Duodenal mucosa (tissue), 2 donors: ENCODE data around the gene TBRG1.

Source experiments
- H3K27ac ChIP-seq: one replicate; pipeline ENCODE4 v1.7.0; 2013; ENCODE audit warnings: low read depth, low read length
- H3K27me3 ChIP-seq, 2 donors: one replicate each; pipeline ENCODE4 v1.7.0; 2013; ENCODE audit warnings: low read length in 2 of 2, control low read depth in 1 of 2; ENCODE audit not compliant: insufficient read depth in 2 of 2, control insufficient read depth in 1 of 2
- H3K36me3 ChIP-seq, 2 donors: one replicate each; pipeline ENCODE4 v1.7.0; 2013; ENCODE audit warnings: low read length in 2 of 2, control low read depth in 1 of 2; ENCODE audit not compliant: insufficient read depth in 2 of 2, control insufficient read depth in 1 of 2
- H3K4me1 ChIP-seq, 2 donors: one replicate each; pipeline ENCODE4 v1.7.0; 2013; ENCODE audit warnings: low read length in 2 of 2, control low read depth in 1 of 2; ENCODE audit not compliant: insufficient read depth in 2 of 2, control insufficient read depth in 1 of 2
- H3K4me3 ChIP-seq, 2 donors: one replicate each; pipeline ENCODE4 v1.7.0; 2013; ENCODE audit warnings: low read length in 2 of 2, low read depth in 1 of 2
- H3K9ac ChIP-seq, 2 donors: one replicate each; pipeline ENCODE4 v1.7.0; 2013; ENCODE audit warnings: low read length in 2 of 2, low read depth in 1 of 2
- H3K9me3 ChIP-seq, 2 donors: one replicate each; pipeline ENCODE4 v1.7.0; 2013; ENCODE audit warnings: low read length in 2 of 2, control low read depth in 1 of 2; ENCODE audit not compliant: control insufficient read depth in 1 of 2

Gene TBRG1

GRCh38 chr11:124622531-124623451, at the start of gene TBRG1:
Gene TBRG1 (plus strand): TSS chr11:124622864. CDS start chr11:124623084, 220 bp downstream.
- Histone ChIP-seq H3K9ac (peak within 1 kb of the TSS; percentile 88 to 96), H3K27me3 (peaks cover 0 to 4% of the 10 kb centered on the region in 2 donors), H3K27ac (peak within 1 kb of the TSS; percentile 87), H3K4me1 (peaks cover 21 to 32% of the 10 kb centered on the region in 2 donors), H3K36me3 (peaks cover 14 to 16% of the 10 kb centered on the region in 2 donors), H3K4me3 (peak within 1 kb of the TSS; percentile 97 to 100), H3K9me3 (no peaks in the 10 kb centered on the region)

- Histone ChIP-seq H3K27ac (no peak overlapping the region), H3K9ac (no peak overlapping the region), H3K4me3 (no peak overlapping the region), H3K27me3 (no peaks in the 10 kb centered on the region), H3K36me3 (no peaks in the 10 kb centered on the region), H3K4me1 (no peaks in the 10 kb centered on the region), H3K9me3 (no peaks in the 10 kb centered on the region)
These were observed 44.8 kb upstream of the TBRG1 start for GRCh38 chr11:124577716-124578427.

GRCh38 chr11:124578761-124579160, 43.9 kb upstream of the TBRG1 start:
- no peak overlapping the region for H3K27ac ChIP-seq
- no peak overlapping the region for H3K4me3 ChIP-seq
- no peaks in the 10 kb centered on the region for H3K36me3 ChIP-seq
- no peaks in the 10 kb centered on the region for H3K27me3 ChIP-seq
- H3K4me1 ChIP-seq: no peaks in the 10 kb centered on the region
- no peaks in the 10 kb centered on the region for H3K9me3 ChIP-seq
- no peak overlapping the region for H3K9ac ChIP-seq

GRCh38 chr11:124581817-124582216, 40.8 kb upstream of the TBRG1 start:
- no peak overlapping the region for H3K4me3 ChIP-seq
- no peaks in the 10 kb centered on the region for H3K36me3 ChIP-seq
- H3K27me3 ChIP-seq: peaks cover 0 to 4% of the 10 kb centered on the region in 2 donors
- H3K4me1 ChIP-seq: no peaks in the 10 kb centered on the region
- no peaks in the 10 kb centered on the region for H3K9me3 ChIP-seq
- no peak overlapping the region for H3K27ac ChIP-seq
- no peak overlapping the region for H3K9ac ChIP-seq

- no peaks in the 10 kb centered on the region for H3K36me3 ChIP-seq
- H3K4me3 ChIP-seq: no peak overlapping the region
- H3K9ac ChIP-seq: no peak overlapping the region
- H3K9me3 ChIP-seq: no peaks in the 10 kb centered on the region
- H3K4me1 ChIP-seq: no peaks in the 10 kb centered on the region
- H3K27me3 ChIP-seq: peaks cover 0 to 4% of the 10 kb centered on the region in 2 donors
- H3K27ac ChIP-seq: no peak overlapping the region
These were observed 40.1 kb upstream of the TBRG1 start for GRCh38 chr11:124582565-124582964.

- H3K27ac ChIP-seq: no peak overlapping the region
- H3K36me3 ChIP-seq: no peaks in the 10 kb centered on the region
- H3K4me3 ChIP-seq: no peak overlapping the region
- no peaks in the 10 kb centered on the region for H3K9me3 ChIP-seq
- H3K9ac ChIP-seq: no peak overlapping the region
- H3K4me1 ChIP-seq: no peaks in the 10 kb centered on the region
- H3K27me3 ChIP-seq: peaks cover 0 to 4% of the 10 kb centered on the region in 2 donors
These were observed 38.9 kb upstream of the TBRG1 start for GRCh38 chr11:124583781-124584180.

- Histone ChIP-seq H3K36me3 (no peaks in the 10 kb centered on the region), H3K27ac (no peak overlapping the region), H3K9me3 (no peaks in the 10 kb centered on the region), H3K4me3 (no peak overlapping the region), H3K4me1 (no peaks in the 10 kb centered on the region), H3K27me3 (peaks cover 0 to 4% of the 10 kb centered on the region in 2 donors), H3K9ac (no peak overlapping the region)
These were observed 37.8 kb upstream of the TBRG1 start for GRCh38 chr11:124584681-124585372.

- Histone ChIP-seq H3K36me3 (no peaks in the 10 kb centered on the region), H3K4me1 (no peaks in the 10 kb centered on the region), H3K27me3 (peaks cover 0 to 4% of the 10 kb centered on the region in 2 donors), H3K9me3 (no peaks in the 10 kb centered on the region), H3K9ac (no peak overlapping the region), H3K4me3 (no peak overlapping the region), H3K27ac (no peak overlapping the region)
These were observed 36.3 kb upstream of the TBRG1 start for GRCh38 chr11:124586238-124586860.

- no peaks in the 10 kb centered on the region for H3K4me1 ChIP-seq
- H3K36me3 ChIP-seq: no peaks in the 10 kb centered on the region
- H3K9me3 ChIP-seq: no peaks in the 10 kb centered on the region
- H3K4me3 ChIP-seq: no peak overlapping the region
- H3K9ac ChIP-seq: no peak overlapping the region
- H3K27me3 ChIP-seq: peaks cover 0 to 3% of the 10 kb centered on the region in 2 donors
- no peak overlapping the region for H3K27ac ChIP-seq
These were observed 31.2 kb upstream of the TBRG1 start for GRCh38 chr11:124591430-124591829.
